Stimulated activated naive CD8-positive, alpha-beta T cell treated with anti-CD3 and anti-CD28 coated beads, Interleukin-15, Interleukin-2, amounts not matched to agents 100 ng/mL and 50 ng/mL, for 24 hours (primary cell): Measurements from ENCODE around the gene ZNF776.
A peak's percentile ranks its signal among the peaks of the same experiment; 100 is the strongest.
"Not testable (repeated sequence)": the region's sequence is repeated elsewhere in the genome, so short reads cannot be mapped to it uniquely, and the experiment has no call there.

Experiments used
- H3K27ac Mint-ChIP-seq: one replicate; pipeline ENCODE4 v1.8.0; 2021; ENCODE audit warnings: mild to moderate bottlenecking, mixed read lengths
- H3K27me3 Mint-ChIP-seq: one replicate; pipeline ENCODE4 v1.8.0; 2021; ENCODE audit warnings: mixed read lengths
- H3K36me3 Mint-ChIP-seq: one replicate; pipeline ENCODE4 v1.8.0; 2021; ENCODE audit warnings: low read depth, mixed read lengths
- H3K4me1 Mint-ChIP-seq: one replicate; pipeline ENCODE4 v1.8.0; 2021; ENCODE audit warnings: low read depth, mixed read lengths
- H3K4me3 Mint-ChIP-seq: one replicate; pipeline ENCODE4 v1.8.0; 2021; ENCODE audit warnings: mild to moderate bottlenecking, mixed read lengths
- H3K9me3 Mint-ChIP-seq: one replicate; pipeline ENCODE4 v1.8.0; 2021; ENCODE audit warnings: mixed read lengths

Gene ZNF776

GRCh38 chr19:57746580-57747471 is at the start of gene ZNF776:
ZNF776 (plus strand) TSS chr19:57746815; CDS start chr19:57747059, 244 bp downstream.
- Mint-ChIP-seq H3K4me3 (peak within 1 kb of the TSS; percentile 93), H3K9me3 (peaks cover 27% of the 10 kb centered on the region), H3K4me1 (peaks cover 28% of the 10 kb centered on the region), H3K27me3 (no peaks in the 10 kb centered on the region), H3K36me3 (peaks cover 46% of the 10 kb centered on the region), H3K27ac (peak within 1 kb of the TSS; percentile 96)

DNA sequence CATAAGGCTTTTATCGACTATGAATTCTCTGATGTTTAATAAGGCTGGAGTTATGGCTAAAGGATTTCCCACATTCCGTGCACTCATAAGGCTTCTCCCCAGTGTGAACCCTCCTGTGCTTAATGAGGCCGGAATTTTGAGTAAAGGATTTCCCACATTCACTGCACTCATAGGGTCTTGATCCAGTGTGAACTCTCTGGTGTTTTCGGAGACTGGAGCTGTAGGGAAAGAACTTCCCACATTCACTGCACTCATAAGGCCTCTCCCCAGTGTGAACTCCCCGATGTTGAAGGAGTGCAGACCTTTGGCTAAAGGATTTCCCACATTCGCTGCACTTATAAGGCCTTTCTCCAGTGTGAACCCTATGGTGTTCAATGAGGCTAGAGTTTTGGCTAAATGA is 45.0 kb upstream of the ZNF776 start:
- H3K4me3 Mint-ChIP-seq, result no peak overlapping the region
- H3K4me1 Mint-ChIP-seq, result peaks cover 9% of the 10 kb centered on the region
- peaks cover 89% of the 10 kb centered on the region for H3K36me3 Mint-ChIP-seq
- H3K9me3 Mint-ChIP-seq, result peaks cover 61% of the 10 kb centered on the region
- no peak overlapping the region for H3K27ac Mint-ChIP-seq
- no peaks in the 10 kb centered on the region for H3K27me3 Mint-ChIP-seq

DNA sequence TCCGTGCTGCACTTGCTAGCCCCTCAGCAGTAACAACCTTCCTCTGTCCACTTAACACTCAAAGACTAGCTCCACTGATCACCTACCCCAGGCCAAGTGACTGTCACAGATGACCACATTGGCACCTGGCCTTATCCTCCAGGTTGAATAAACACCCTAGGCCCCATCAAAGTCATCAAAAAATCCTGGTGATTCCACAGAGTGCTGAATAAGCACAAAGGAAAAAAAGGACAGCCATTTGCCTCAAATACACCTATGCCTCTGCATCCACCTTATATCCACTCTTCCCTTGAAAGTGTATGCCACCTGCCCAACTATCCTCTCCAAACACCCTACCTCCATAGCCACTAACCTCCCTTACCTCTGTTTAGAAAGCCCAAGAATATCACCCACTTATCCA is 40.3 kb upstream of the ZNF776 start:
- H3K27ac Mint-ChIP-seq, result no peak overlapping the region
- peaks cover 33% of the 10 kb centered on the region for H3K4me1 Mint-ChIP-seq
- H3K36me3 Mint-ChIP-seq, result peaks cover 76% of the 10 kb centered on the region
- H3K4me3 Mint-ChIP-seq, result no peak overlapping the region
- H3K9me3 Mint-ChIP-seq, result peaks cover 47% of the 10 kb centered on the region
- peaks cover 6% of the 10 kb centered on the region for H3K27me3 Mint-ChIP-seq

- H3K27me3 Mint-ChIP-seq, result peaks cover 6% of the 10 kb centered on the region
- H3K4me1 Mint-ChIP-seq, result peaks cover 33% of the 10 kb centered on the region
- H3K4me3 Mint-ChIP-seq, result peak within 1 kb of the TSS; percentile 82
- peaks cover 64% of the 10 kb centered on the region for H3K36me3 Mint-ChIP-seq
- H3K9me3 Mint-ChIP-seq, result peaks cover 42% of the 10 kb centered on the region
- peak within 1 kb of the TSS; percentile 89 for H3K27ac Mint-ChIP-seq
Measured at GRCh38 chr19:57708641-57709361, 37.8 kb upstream of the ZNF776 start, which contains the start of gene ZNF154. ZNF154 (minus strand) TSS chr19:57709204; CDS start chr19:57708971, 233 bp downstream.

GRCh38 chr19:57709616-57710015 is 37.0 kb upstream of the ZNF776 start:
- Mint-ChIP-seq H3K27me3 (peaks cover 6% of the 10 kb centered on the region), H3K9me3 (peaks cover 37% of the 10 kb centered on the region), H3K27ac (no peak overlapping the region), H3K4me1 (peaks cover 33% of the 10 kb centered on the region), H3K36me3 (peaks cover 64% of the 10 kb centered on the region), H3K4me3 (peak overlapping the region; percentile 82)

DNA sequence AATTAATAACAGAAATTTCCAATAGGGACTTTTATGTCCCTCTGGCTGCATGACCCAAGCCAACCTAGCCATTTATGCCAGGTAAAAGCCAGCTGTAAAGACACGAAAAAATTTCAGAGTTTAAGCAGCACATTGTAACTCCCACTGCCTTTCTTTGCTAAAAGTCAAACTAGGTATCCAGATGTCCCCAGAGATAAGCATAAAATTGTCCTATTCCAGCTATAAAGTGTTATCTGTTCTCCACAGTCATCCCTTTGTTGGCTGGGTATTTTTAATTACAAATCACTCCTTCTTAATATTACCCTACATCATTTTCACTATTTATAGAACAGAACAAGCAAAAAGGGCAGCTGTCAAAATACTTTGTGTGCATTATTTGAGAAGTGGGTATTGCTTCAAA is 34.4 kb upstream of the ZNF776 start:
- Mint-ChIP-seq H3K27me3 (peaks cover 3% of the 10 kb centered on the region), H3K4me1 (peaks cover 20% of the 10 kb centered on the region), H3K9me3 (peaks cover 40% of the 10 kb centered on the region), H3K36me3 (peaks cover 63% of the 10 kb centered on the region), H3K27ac (no peak overlapping the region), H3K4me3 (no peak overlapping the region)

DNA sequence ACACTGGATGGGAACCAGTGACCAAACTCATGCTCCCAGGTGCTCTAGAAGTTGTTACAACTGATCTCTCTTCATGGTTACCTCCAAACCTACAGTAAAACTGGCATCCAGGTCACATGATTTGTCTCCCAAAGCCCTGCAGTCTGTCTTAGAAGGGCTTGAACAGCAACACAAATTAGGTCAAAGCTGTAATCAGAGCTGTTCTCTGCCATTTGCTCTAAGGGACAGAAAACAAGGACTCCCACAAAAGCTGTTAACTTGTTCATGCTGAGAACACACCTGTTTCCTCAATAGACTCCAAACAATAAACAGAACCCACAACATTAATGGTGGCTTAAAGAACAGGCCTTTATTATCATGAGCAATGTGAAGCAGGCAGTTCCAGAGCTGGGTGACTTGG is 27.2 kb upstream of the ZNF776 start:
- Mint-ChIP-seq H3K36me3 (peaks cover 83% of the 10 kb centered on the region), H3K27me3 (no peaks in the 10 kb centered on the region), H3K27ac (no peak overlapping the region), H3K4me3 (no peak overlapping the region), H3K9me3 (peaks cover 71% of the 10 kb centered on the region), H3K4me1 (no peaks in the 10 kb centered on the region)

GRCh38 chr19:57719901-57720519 is 26.6 kb upstream of the ZNF776 start:
- H3K4me1 Mint-ChIP-seq, result peaks cover 4% of the 10 kb centered on the region
- no peak overlapping the region for H3K27ac Mint-ChIP-seq
- H3K4me3 Mint-ChIP-seq, result no peak overlapping the region
- peaks cover 84% of the 10 kb centered on the region for H3K36me3 Mint-ChIP-seq
- H3K9me3 Mint-ChIP-seq, result peaks cover 71% of the 10 kb centered on the region
- H3K27me3 Mint-ChIP-seq, result no peaks in the 10 kb centered on the region

DNA sequence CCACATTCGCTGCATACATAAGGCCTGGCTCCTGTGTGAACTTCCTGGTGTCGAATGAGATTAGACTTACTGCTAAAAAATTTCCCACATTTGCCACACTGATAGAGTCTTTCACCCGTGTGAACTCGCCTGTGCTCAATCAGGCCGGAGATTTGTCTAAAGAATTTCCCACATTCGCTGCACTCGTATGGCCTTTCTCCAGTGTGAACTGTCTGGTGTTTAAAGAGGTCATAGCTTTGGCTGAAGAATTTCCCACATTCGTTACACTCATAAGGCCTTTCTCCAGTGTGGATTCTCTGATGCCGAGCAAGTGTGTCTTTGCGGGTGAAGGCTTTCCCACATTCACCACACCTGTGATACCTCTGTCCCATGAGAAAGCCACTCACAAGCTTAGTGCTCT is 25.7 kb upstream of the ZNF776 start:
- Mint-ChIP-seq H3K4me3 (no peak overlapping the region), H3K4me1 (peaks cover 5% of the 10 kb centered on the region), H3K27me3 (no peaks in the 10 kb centered on the region), H3K27ac (no peak overlapping the region), H3K9me3 (peaks cover 66% of the 10 kb centered on the region), H3K36me3 (peaks cover 81% of the 10 kb centered on the region)

- not testable (repeated sequence) for H3K27ac Mint-ChIP-seq, H3K4me1 Mint-ChIP-seq, H3K36me3 Mint-ChIP-seq, H3K27me3 Mint-ChIP-seq, H3K9me3 Mint-ChIP-seq, H3K4me3 Mint-ChIP-seq
Measured at GRCh38 chr19:57738320-57738719, 8.3 kb upstream of the ZNF776 start.

DNA sequence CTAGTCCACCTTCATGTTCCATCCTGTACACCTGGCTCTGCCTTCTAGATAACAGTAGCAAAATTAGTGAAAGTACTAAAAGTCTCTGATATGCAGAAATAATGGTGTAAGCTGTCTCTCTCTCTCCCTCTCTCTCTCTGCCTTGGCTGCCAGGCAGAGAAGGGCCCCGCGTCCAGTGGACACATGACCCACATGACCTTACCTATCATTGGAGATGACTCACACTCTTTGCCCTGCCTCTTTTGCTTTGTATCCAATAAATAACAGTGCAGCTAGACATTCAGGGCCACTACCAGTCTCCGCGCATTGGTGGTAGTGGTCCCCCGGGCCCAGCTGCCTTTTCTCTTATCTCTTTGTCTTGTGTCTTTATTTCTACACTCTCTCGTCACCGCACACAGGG is 7.8 kb upstream of the ZNF776 start:
- not testable (repeated sequence) for H3K36me3 Mint-ChIP-seq, H3K4me1 Mint-ChIP-seq, H3K27me3 Mint-ChIP-seq, H3K9me3 Mint-ChIP-seq, H3K4me3 Mint-ChIP-seq, H3K27ac Mint-ChIP-seq

- H3K27ac Mint-ChIP-seq, result peak overlapping the region; percentile 96
- no peaks in the 10 kb centered on the region for H3K27me3 Mint-ChIP-seq
- H3K4me1 Mint-ChIP-seq, result peaks cover 30% of the 10 kb centered on the region
- H3K36me3 Mint-ChIP-seq, result peaks cover 52% of the 10 kb centered on the region
- peaks cover 31% of the 10 kb centered on the region for H3K9me3 Mint-ChIP-seq
- H3K4me3 Mint-ChIP-seq, result peak overlapping the region; percentile 93
Measured at GRCh38 chr19:57747472-57747807, 825 bp downstream of the ZNF776 start.

- Mint-ChIP-seq H3K9me3 (peaks cover 37% of the 10 kb centered on the region), H3K27ac (peak overlapping the region; percentile 18), H3K27me3 (no peaks in the 10 kb centered on the region), H3K4me3 (peak overlapping the region; percentile 93), H3K4me1 (peaks cover 30% of the 10 kb centered on the region), H3K36me3 (peaks cover 58% of the 10 kb centered on the region)
Measured at GRCh38 chr19:57748029-57748428, 1.4 kb downstream of the ZNF776 start.

GRCh38 chr19:57754091-57754673 is 7.6 kb downstream of the ZNF776 start:
- peaks cover 79% of the 10 kb centered on the region for H3K9me3 Mint-ChIP-seq
- H3K4me1 Mint-ChIP-seq, result peaks cover 4% of the 10 kb centered on the region
- no peak overlapping the region for H3K27ac Mint-ChIP-seq
- H3K4me3 Mint-ChIP-seq, result no peak overlapping the region
- H3K36me3 Mint-ChIP-seq, result peaks cover 97% of the 10 kb centered on the region
- no peaks in the 10 kb centered on the region for H3K27me3 Mint-ChIP-seq

DNA sequence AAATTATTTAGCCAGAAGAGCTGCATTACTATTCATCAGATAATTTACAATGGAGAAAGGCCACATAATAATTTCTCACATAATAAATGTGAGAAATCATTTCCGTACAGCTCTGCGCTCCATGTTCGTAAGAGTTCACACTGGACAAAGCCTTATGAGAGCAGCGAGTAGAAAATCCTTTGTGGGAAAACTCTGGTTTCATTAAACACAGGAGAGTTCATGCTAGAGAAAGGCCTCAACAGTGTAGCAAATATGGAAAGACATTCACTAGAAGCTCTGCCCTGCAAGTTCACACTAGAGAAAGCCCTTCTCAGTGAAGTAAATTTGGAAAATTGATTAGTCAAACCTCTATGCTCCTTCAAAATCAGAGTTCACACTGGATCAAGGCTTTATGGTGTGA is 8.4 kb downstream of the ZNF776 start:
- Mint-ChIP-seq H3K4me1 (peaks cover 3% of the 10 kb centered on the region), H3K27ac (no peak overlapping the region), H3K36me3 (peaks cover 96% of the 10 kb centered on the region), H3K9me3 (peaks cover 74% of the 10 kb centered on the region), H3K27me3 (no peaks in the 10 kb centered on the region), H3K4me3 (no peak overlapping the region)
